DOHH2 (cell line): ENCODE data around the gene LCOR.

Source experiments
- EZH2phosphoT487 ChIP-seq: fragments of 200-600 bp; sonication (generic); IDR thresholded peaks from 2 replicates; pipeline ENCODE4 v1.6.1; 2017; ENCODE audit warnings: borderline replicate concordance, mild to moderate bottlenecking, antibody characterized with exemption, low read length, moderate library complexity, mixed read lengths
- TF ChIP-seq, protein P1 (sequence below): fragments of 200-600 bp; sonication (generic); IDR thresholded peaks from one replicate; pipeline ENCODE4 v1.5.1; 2014; ENCODE audit warnings: antibody characterized with exemption, mild to moderate bottlenecking, low read depth, low read length; ENCODE audit not compliant: poor library complexity, severe bottlenecking

DNA sequence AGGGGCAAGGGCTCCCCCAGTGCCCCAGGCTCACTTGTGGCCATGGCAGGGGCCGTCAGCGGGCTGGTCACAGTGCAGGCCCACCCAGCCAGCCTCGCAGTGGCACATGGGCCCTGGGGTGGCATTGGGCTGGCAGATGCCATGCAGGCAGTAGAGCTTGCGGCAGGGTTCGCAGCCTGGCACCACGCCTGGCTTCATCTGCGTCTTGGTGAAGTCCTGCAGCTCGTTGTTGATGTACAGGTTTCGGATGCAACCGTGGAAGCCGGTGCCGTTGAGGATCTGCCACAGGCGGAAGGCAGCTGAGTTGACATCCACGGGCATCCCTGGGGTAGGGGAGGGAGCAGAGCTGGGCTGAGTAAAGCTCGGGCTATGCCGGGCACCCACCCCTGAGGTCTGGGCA is 170.6 kb downstream of the LCOR start:
- TF ChIP-seq, protein P1, sequence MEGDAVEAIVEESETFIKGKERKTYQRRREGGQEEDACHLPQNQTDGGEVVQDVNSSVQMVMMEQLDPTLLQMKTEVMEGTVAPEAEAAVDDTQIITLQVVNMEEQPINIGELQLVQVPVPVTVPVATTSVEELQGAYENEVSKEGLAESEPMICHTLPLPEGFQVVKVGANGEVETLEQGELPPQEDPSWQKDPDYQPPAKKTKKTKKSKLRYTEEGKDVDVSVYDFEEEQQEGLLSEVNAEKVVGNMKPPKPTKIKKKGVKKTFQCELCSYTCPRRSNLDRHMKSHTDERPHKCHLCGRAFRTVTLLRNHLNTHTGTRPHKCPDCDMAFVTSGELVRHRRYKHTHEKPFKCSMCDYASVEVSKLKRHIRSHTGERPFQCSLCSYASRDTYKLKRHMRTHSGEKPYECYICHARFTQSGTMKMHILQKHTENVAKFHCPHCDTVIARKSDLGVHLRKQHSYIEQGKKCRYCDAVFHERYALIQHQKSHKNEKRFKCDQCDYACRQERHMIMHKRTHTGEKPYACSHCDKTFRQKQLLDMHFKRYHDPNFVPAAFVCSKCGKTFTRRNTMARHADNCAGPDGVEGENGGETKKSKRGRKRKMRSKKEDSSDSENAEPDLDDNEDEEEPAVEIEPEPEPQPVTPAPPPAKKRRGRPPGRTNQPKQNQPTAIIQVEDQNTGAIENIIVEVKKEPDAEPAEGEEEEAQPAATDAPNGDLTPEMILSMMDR, result no peak
- TF ChIP-seq EZH2phosphoT487, result no peak
